Dedifferentiated amniotic fluid mesenchymal stem cell (primary cell): ENCODE data around the gene PPP1R14B.

ENCODE experiments used
- DNase-seq: peaks from one replicate; pipeline ENCODE4 v3.0.0-alpha.2; 2016; ENCODE audit errors: extremely low spot score

PPP1R14B gene

GRCh38 chr11:64246871-64247728, at the start of gene PPP1R14B:
Gene PPP1R14B (minus strand): TSS chr11:64246943. CDS start chr11:64246673, 270 bp downstream.
- DNase-seq = peak; percentile 71

- no peak for DNase-seq
These were observed 49.5 kb upstream of the PPP1R14B start for GRCh38 chr11:64296236-64296635.

- DNase-seq = no peak
These were observed 49.0 kb upstream of the PPP1R14B start for GRCh38 chr11:64295760-64296159.

- DNase-seq = no peak
These were observed 48.0 kb upstream of the PPP1R14B start for GRCh38 chr11:64294774-64295173.

GRCh38 chr11:64292460-64293254, 45.9 kb upstream of the PPP1R14B start:
- DNase-seq = no peak

- no peak for DNase-seq
These were observed 45.2 kb upstream of the PPP1R14B start for GRCh38 chr11:64291752-64292459.

- no peak for DNase-seq
These were observed 44.6 kb upstream of the PPP1R14B start, which contains the start of gene KCNK4 for GRCh38 chr11:64291262-64291751. Gene KCNK4 (plus strand): TSS chr11:64291302. CDS start chr11:64293019, 1,717 bp downstream.

GRCh38 chr11:64290352-64291261, 43.9 kb upstream of the PPP1R14B start:
- DNase-seq = no peak

- DNase-seq = no peak
These were observed 42.3 kb upstream of the PPP1R14B start for GRCh38 chr11:64289002-64289564.

GRCh38 chr11:64288353-64288750, 41.6 kb upstream of the PPP1R14B start:
- DNase-seq = no peak

GRCh38 chr11:64287676-64288352, 41.1 kb upstream of the PPP1R14B start:
- DNase-seq = no peak

- no peak for DNase-seq
These were observed 40.0 kb upstream of the PPP1R14B start for GRCh38 chr11:64286801-64287159.

- no peak for DNase-seq
These were observed 39.4 kb upstream of the PPP1R14B start for GRCh38 chr11:64285885-64286800.

GRCh38 chr11:64284962-64285884, 38.5 kb upstream of the PPP1R14B start, which contains the start of gene GPR137:
Gene GPR137 (plus strand): TSS chr11:64285848. CDS start chr11:64286525, 677 bp downstream.
- peak; percentile 39 for DNase-seq

GRCh38 chr11:64284048-64284961, 37.6 kb upstream of the PPP1R14B start, which contains the start of gene BAD:
Gene BAD (minus strand): TSS chr11:64284665. CDS start chr11:64284368, 297 bp downstream.
- DNase-seq = peak; percentile 91

GRCh38 chr11:64283092-64283491, 36.3 kb upstream of the PPP1R14B start:
- DNase-seq = no peak
